H1 (cell line): ENCODE results near the gene PXDN. TPM values are rescaled to one million over a fixed set of nuclear protein-coding genes. Genes with fewer than 3 reads are reported as not detected.

ENCODE experiments used
- CBX8 ChIP-seq: fragments of 300-800, 300-1000 bp; sonication (generic); IDR thresholded peaks from 2 replicates; pipeline ENCODE4 v1.7.1; 2016; ENCODE audit warnings: low read depth, low read length, borderline replicate concordance
- CTBP2 ChIP-seq: IDR thresholded peaks from 2 replicates; pipeline ENCODE4 v1.7.0; 2011; ENCODE audit warnings: borderline replicate concordance, mild to moderate bottlenecking, moderate library complexity, mixed read lengths, low read length; ENCODE audit not compliant: insufficient read depth, insufficient read length
- GABPA ChIP-seq: IDR thresholded peaks from 2 replicates; pipeline ENCODE4 v1.6.1; 2011; ENCODE audit warnings: mild to moderate bottlenecking, low read length, moderate library complexity, borderline replicate concordance; ENCODE audit not compliant: insufficient read depth
- GTF2F1 ChIP-seq: IDR thresholded peaks from 2 replicates; pipeline ENCODE4 v1.6.1; 2012; ENCODE audit warnings: low read depth, low read length, improper control_type of control experiment, borderline replicate concordance
- HDAC2 ChIP-seq, 2 experiments: fragments of 300-600 bp in 1 of 2; sonication (generic) in 1 of 2; IDR thresholded peaks; 2 replicates each; pipeline ENCODE4 v1.6.1; 2011 to 2012; ENCODE audit warnings: low read depth in 2 of 2, low read length in 2 of 2, mild to moderate bottlenecking in 2 of 2, moderate library complexity in 2 of 2, borderline replicate concordance in 1 of 2, inconsistent platforms in 1 of 2
- YY1 ChIP-seq: IDR thresholded peaks from 2 replicates; pipeline ENCODE4 v1.6.1; 2011; ENCODE audit warnings: low read depth, mild to moderate bottlenecking, low read length
- polyA plus RNA-seq, 7 experiments: library from polyadenylated mRNA; depleted of rRNA in 3 of 7; stranded (reverse) in 5 of 7; unstranded in 2 of 7; fragments of >200 nt in 5 of 7; fragments of 200-250 nt in 2 of 7; gene quantifications; 1 replicate in 5 of 7; 2 replicates in 1 of 7; 4 replicates in 1 of 7; pipeline versions ENCODE4 v1.2.1 to v1.2.3, GENCODE V29; 2011 to 2013; ENCODE audit warnings: missing spikeins in 2 of 7, mixed read lengths in 2 of 7
- total RNA-seq: library from RNA; stranded (reverse); fragmentation: NEBNext Ultra II Directional; extraction: Animal tissue kit (Norgen Biotek cat#: 25700); gene quantifications from 2 replicates; pipeline ENCODE4 v1.2.1, GENCODE V29; 2021

PXDN gene
- total and polyA plus RNA-seq, 2 of the 8 experiments (the other 6 are each of a cell fraction or from before 2014, with no cell fraction given): 104 to 141 TPM

DNA sequence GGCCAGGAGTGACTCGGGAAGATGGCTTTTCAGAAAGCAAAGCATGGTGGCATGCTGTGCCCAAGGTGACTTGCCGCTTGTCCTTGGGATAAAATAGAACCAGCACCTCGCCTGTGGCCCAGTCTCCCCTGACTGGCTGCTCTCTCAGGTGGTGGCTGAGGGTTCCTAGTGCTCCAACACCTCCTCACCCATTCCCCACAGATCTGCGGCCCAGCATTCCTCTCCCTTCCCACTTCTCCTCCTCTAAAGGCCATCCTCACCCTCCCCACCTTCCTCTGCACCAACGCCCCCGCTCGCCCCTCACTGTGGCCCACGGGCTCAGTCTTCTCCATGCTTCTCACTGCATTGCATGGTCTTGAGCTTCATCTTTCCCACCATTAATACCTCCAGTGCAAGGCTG, 132.4 kb downstream of the PXDN start (continued):
- no peak for TF ChIP-seq CBX8
- no peak for TF ChIP-seq CTBP2
- TF ChIP-seq GTF2F1: no peak
- no peak for TF ChIP-seq YY1
- TF ChIP-seq HDAC2 (IDR thresholded peaks at IDR 0.05; ENCODE audit: borderline replicate concordance in 1 of 2, low read depth in 2 of 2, low read length in 2 of 2): no peak
- no peak for TF ChIP-seq GABPA
